Activated naive CD8-positive, alpha-beta T cell treated with anti-CD3 and anti-CD28 coated beads, Interleukin-2, amount 10 ng/mL, durations not matched to agents 7 days and 5 days (primary cell): ENCODE data around the gene MPHOSPH9. TPM values are rescaled to one million over a fixed set of nuclear protein-coding genes. Genes with fewer than 3 reads are reported as not detected.

Source experiments
- ATAC-seq: fragments of 150-1000 bp; cut with Tn5 transposase; one replicate; pipeline ENCODE4 v1.10.0; 2021; ENCODE audit warnings: low read depth, moderate library complexity
- POLR2A ChIA-PET: fragments of 350-600 bp; sonication (Branson Sonifier 250); formaldehyde crosslinking; loops from one replicate; lab custom pipeline; 2021; ENCODE audit warnings: antibody characterized with exemption; lab: Charles Lee
- DNase-seq: peaks from one replicate; pipeline ENCODE4 v3.0.0; 2021
- H3K27ac Mint-ChIP-seq: one replicate; pipeline ENCODE4 v1.8.0; 2022; ENCODE audit warnings: mild to moderate bottlenecking, mixed read lengths
- H3K27me3 Mint-ChIP-seq: one replicate; pipeline ENCODE4 v1.8.0; 2022; ENCODE audit warnings: mild to moderate bottlenecking, moderate library complexity, mixed read lengths
- H3K36me3 Mint-ChIP-seq: one replicate; pipeline ENCODE4 v1.8.0; 2021; ENCODE audit warnings: mild to moderate bottlenecking, mixed read lengths
- H3K4me1 Mint-ChIP-seq: one replicate; pipeline ENCODE4 v1.8.0; 2021; ENCODE audit warnings: mixed read lengths
- H3K4me3 Mint-ChIP-seq: one replicate; pipeline ENCODE4 v1.8.0; 2022; ENCODE audit warnings: mild to moderate bottlenecking, moderate library complexity, mixed read lengths
- H3K9me3 Mint-ChIP-seq: one replicate; pipeline ENCODE4 v1.8.0; 2021; ENCODE audit warnings: mixed read lengths
- total RNA-seq, 2 experiments: library from RNA; stranded (reverse); gene quantifications; one replicate each; pipeline ENCODE4 v1.2.3, GENCODE V29; 2021

The MPHOSPH9 gene
- total RNA-seq, 2 experiments from 2014 or later, result 121 to 131 TPM

- POLR2A ChIA-PET, result interaction anchor here (0.7 to 4.1 kb wide), 7 partner anchors 13 to 111 kb away, joined by 3 to 45 read pairs (median 9); partner anchors contain the start of genes MPHOSPH9, MTRFR and PITPNM2
- H3K36me3 Mint-ChIP-seq, result peaks cover 1% of the 10 kb centered on the region
- DNase-seq, result no peak
- peak overlapping the region; percentile 74 for H3K27ac Mint-ChIP-seq
- H3K9me3 Mint-ChIP-seq, result no peaks in the 10 kb centered on the region
- H3K4me1 Mint-ChIP-seq, result peaks cover 45% of the 10 kb centered on the region
- H3K4me3 Mint-ChIP-seq, result peak overlapping the region; percentile 48
- no peaks in the 10 kb centered on the region for H3K27me3 Mint-ChIP-seq
- no peak for ATAC-seq
Observed at GRCh38 chr12:123121670-123122069, 111.3 kb downstream of the MPHOSPH9 start.

GRCh38 chr12:123120452-123121166 lies 112.3 kb downstream of the MPHOSPH9 start:
- Mint-ChIP-seq H3K4me3 (peak overlapping the region; percentile 51), H3K9me3 (no peaks in the 10 kb centered on the region), H3K27ac (peak overlapping the region; percentile 88), H3K4me1 (peaks cover 47% of the 10 kb centered on the region), H3K36me3 (peaks cover 1% of the 10 kb centered on the region), H3K27me3 (no peaks in the 10 kb centered on the region)
- ATAC-seq (peak; percentile 79), DNase-seq (no peak)
- POLR2A ChIA-PET, result interaction anchor here (0.7 to 4.1 kb wide), 12 partner anchors 12 to 136 kb away, joined by 3 to 45 read pairs (median 4); partner anchors contain the start of genes MPHOSPH9, MTRFR and PITPNM2

GRCh38 chr12:123119808-123120207 lies 113.1 kb downstream of the MPHOSPH9 start:
- H3K9me3 Mint-ChIP-seq, result no peaks in the 10 kb centered on the region
- DNase-seq (no peak), ATAC-seq (peak; percentile 60)
- no peaks in the 10 kb centered on the region for H3K27me3 Mint-ChIP-seq
- H3K4me1 Mint-ChIP-seq, result peaks cover 44% of the 10 kb centered on the region
- peaks cover 1% of the 10 kb centered on the region for H3K36me3 Mint-ChIP-seq
- POLR2A ChIA-PET, result interaction anchor here (1.0 to 4.1 kb wide), 9 partner anchors 11 to 135 kb away, joined by 3 to 45 read pairs (median 8); partner anchors contain the start of genes MPHOSPH9, MTRFR and PITPNM2
- H3K27ac Mint-ChIP-seq, result peak overlapping the region; percentile 88
- no peak overlapping the region for H3K4me3 Mint-ChIP-seq

- Mint-ChIP-seq H3K9me3 (no peaks in the 10 kb centered on the region), H3K27ac (no peak overlapping the region), H3K36me3 (peaks cover 1% of the 10 kb centered on the region), H3K4me3 (no peak overlapping the region), H3K27me3 (no peaks in the 10 kb centered on the region), H3K4me1 (peaks cover 46% of the 10 kb centered on the region)
- ATAC-seq, result no peak
- POLR2A ChIA-PET, result interaction anchor here (1.0 to 4.1 kb wide), 4 partner anchors 9 to 43 kb away, joined by 3 to 35 read pairs (median 4); no protein-coding TSS in a partner anchor
- no peak for DNase-seq
Observed at GRCh38 chr12:123118497-123118896, 114.4 kb downstream of the MPHOSPH9 start.

- no peak for DNase-seq
- Mint-ChIP-seq H3K4me1 (peaks cover 33% of the 10 kb centered on the region), H3K36me3 (peaks cover 1% of the 10 kb centered on the region), H3K4me3 (no peak overlapping the region), H3K9me3 (no peaks in the 10 kb centered on the region), H3K27me3 (no peaks in the 10 kb centered on the region), H3K27ac (peak overlapping the region; percentile 9)
- ATAC-seq, result no peak
- POLR2A ChIA-PET, result interaction anchor here (1.0 to 1.9 kb wide), 3 partner anchors 9 to 39 kb away, joined by 3 to 8 read pairs (median 3); no protein-coding TSS in a partner anchor
Observed at GRCh38 chr12:123115409-123116121, 117.4 kb downstream of the MPHOSPH9 start.

- H3K4me3 Mint-ChIP-seq, result no peak overlapping the region
- ATAC-seq (no peak), DNase-seq (no peak)
- no peaks in the 10 kb centered on the region for H3K9me3 Mint-ChIP-seq
- peaks cover 22% of the 10 kb centered on the region for H3K4me1 Mint-ChIP-seq
- POLR2A ChIA-PET, result interaction anchor here (0.8 to 1.9 kb wide), 5 partner anchors 8 to 71 kb away, joined by 3 to 8 read pairs (median 3); no protein-coding TSS in a partner anchor
- no peak overlapping the region for H3K27ac Mint-ChIP-seq
- peaks cover 1% of the 10 kb centered on the region for H3K36me3 Mint-ChIP-seq
- no peaks in the 10 kb centered on the region for H3K27me3 Mint-ChIP-seq
Observed at GRCh38 chr12:123114304-123115083, 118.4 kb downstream of the MPHOSPH9 start.

GRCh38 chr12:123113026-123113425 lies 119.9 kb downstream of the MPHOSPH9 start:
- Mint-ChIP-seq H3K4me3 (no peak overlapping the region), H3K4me1 (peaks cover 26% of the 10 kb centered on the region), H3K36me3 (peaks cover 4% of the 10 kb centered on the region), H3K9me3 (no peaks in the 10 kb centered on the region), H3K27ac (no peak overlapping the region), H3K27me3 (no peaks in the 10 kb centered on the region)
- POLR2A ChIA-PET, result no interaction called here
- ATAC-seq (no peak), DNase-seq (no peak)

- no peak for ATAC-seq
- Mint-ChIP-seq H3K4me1 (peaks cover 37% of the 10 kb centered on the region), H3K9me3 (no peaks in the 10 kb centered on the region), H3K27ac (peak overlapping the region; percentile 23), H3K4me3 (no peak overlapping the region), H3K36me3 (peaks cover 10% of the 10 kb centered on the region), H3K27me3 (no peaks in the 10 kb centered on the region)
- no peak for DNase-seq
- POLR2A ChIA-PET, result interaction anchor here (0.5 to 0.6 kb wide), 2 partner anchors 88 to 491 kb away, joined by 3 to 4 read pairs; no protein-coding TSS in a partner anchor
Observed at GRCh38 chr12:123111498-123112165, 121.3 kb downstream of the MPHOSPH9 start.

GRCh38 chr12:123109319-123109772 lies 123.6 kb downstream of the MPHOSPH9 start:
- DNase-seq (no peak), ATAC-seq (no peak)
- POLR2A ChIA-PET, result interaction anchor here (0.9 to 1.2 kb wide), 3 partner anchors 10 to 123 kb away, joined by 3 to 5 read pairs (median 4); no protein-coding TSS in a partner anchor
- Mint-ChIP-seq H3K4me1 (peaks cover 48% of the 10 kb centered on the region), H3K36me3 (peaks cover 10% of the 10 kb centered on the region), H3K27me3 (no peaks in the 10 kb centered on the region), H3K9me3 (no peaks in the 10 kb centered on the region), H3K27ac (no peak overlapping the region), H3K4me3 (no peak overlapping the region)

- no peaks in the 10 kb centered on the region for H3K27me3 Mint-ChIP-seq
- peak overlapping the region; percentile 99 for H3K27ac Mint-ChIP-seq
- peaks cover 12% of the 10 kb centered on the region for H3K36me3 Mint-ChIP-seq
- POLR2A ChIA-PET, result interaction anchor here (0.9 to 1.2 kb wide), 3 partner anchors 10 to 124 kb away, joined by 3 to 5 read pairs (median 4); no protein-coding TSS in a partner anchor
- peaks cover 47% of the 10 kb centered on the region for H3K4me1 Mint-ChIP-seq
- H3K9me3 Mint-ChIP-seq, result no peaks in the 10 kb centered on the region
- DNase-seq (no peak), ATAC-seq (no peak)
- no peak overlapping the region for H3K4me3 Mint-ChIP-seq
Observed at GRCh38 chr12:123108682-123109066, 124.3 kb downstream of the MPHOSPH9 start.

- POLR2A ChIA-PET, result interaction anchor here (1.0 to 3.4 kb wide), 9 partner anchors 12 to 350 kb away, joined by 3 to 50 read pairs (median 10); partner anchors contain the start of genes MPHOSPH9, MTRFR and SNRNP35
- ATAC-seq (no peak), DNase-seq (no peak)
- peak overlapping the region; percentile 99 for H3K27ac Mint-ChIP-seq
- H3K27me3 Mint-ChIP-seq, result no peaks in the 10 kb centered on the region
- H3K9me3 Mint-ChIP-seq, result no peaks in the 10 kb centered on the region
- peaks cover 12% of the 10 kb centered on the region for H3K36me3 Mint-ChIP-seq
- H3K4me3 Mint-ChIP-seq, result peak overlapping the region; percentile 71
- peaks cover 48% of the 10 kb centered on the region for H3K4me1 Mint-ChIP-seq
Observed at GRCh38 chr12:123107926-123108681, 124.8 kb downstream of the MPHOSPH9 start.
